Smooth muscle cell of the brain vasculature (primary cell): Measurements from ENCODE around the gene EXOC5.
"Not testable (repeated sequence)": the region's sequence is repeated elsewhere in the genome, so short reads cannot be mapped to it uniquely, and the experiment has no call there.

Source experiments
- DNase-seq: peaks from one replicate; pipeline ENCODE4 v3.0.0-alpha.2; 2012; ENCODE audit warnings: low read depth, low spot score

Gene EXOC5

DNA sequence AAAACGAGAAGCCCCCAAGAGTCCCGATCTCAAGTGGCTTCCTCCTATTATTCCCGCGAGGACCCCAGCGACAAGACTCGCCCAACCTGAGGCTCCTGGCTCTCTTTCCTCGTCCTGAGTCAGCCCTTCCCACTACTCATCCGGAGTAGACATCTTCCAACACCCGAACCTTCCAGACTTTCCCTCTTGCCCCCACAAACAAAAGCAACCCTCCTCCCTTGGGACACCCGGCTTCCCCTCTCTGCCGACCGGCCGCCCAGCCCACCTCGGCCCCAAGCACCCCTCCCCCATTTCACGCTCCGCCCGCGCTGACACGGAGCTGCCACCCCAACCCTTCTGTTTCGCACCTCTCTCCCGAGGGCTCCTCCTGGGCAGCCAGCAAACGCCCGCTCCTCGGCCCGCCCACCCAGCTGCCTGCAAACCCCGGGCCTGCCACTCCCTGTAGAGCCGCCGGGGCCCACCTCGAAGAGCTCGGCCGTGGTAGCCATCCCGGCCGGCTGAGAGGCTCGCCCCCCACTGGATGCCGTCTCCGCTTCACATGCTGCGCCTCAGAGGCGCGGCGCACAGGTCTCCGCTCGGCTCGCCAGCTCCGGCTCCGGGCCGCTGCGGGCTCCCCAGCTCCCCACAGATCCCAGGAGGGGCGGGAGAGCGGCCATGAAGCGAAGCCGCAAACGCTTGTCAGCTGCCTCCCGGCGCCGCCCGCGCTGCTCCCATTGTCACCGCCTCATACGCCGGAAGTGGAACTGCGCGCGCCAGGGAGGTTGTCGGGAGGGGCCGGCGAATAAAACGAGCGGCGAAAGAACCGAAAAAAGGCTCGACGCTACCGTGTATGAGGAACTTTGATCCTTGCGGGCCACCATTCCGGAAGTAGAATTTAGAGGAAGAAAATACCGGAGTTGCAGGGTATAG is at the start of gene EXOC5, which contains the start of gene AP5M1:
EXOC5 (minus strand) TSS at position 745 of the 909 bp plus-strand sequence; CDS start at position 488, 257 bp downstream.
AP5M1 (plus strand) TSS at position 811 of the 909 bp plus-strand sequence. CDS start 344 bp downstream, outside the sequence.
- DNase-seq = peak; percentile 76

DNA sequence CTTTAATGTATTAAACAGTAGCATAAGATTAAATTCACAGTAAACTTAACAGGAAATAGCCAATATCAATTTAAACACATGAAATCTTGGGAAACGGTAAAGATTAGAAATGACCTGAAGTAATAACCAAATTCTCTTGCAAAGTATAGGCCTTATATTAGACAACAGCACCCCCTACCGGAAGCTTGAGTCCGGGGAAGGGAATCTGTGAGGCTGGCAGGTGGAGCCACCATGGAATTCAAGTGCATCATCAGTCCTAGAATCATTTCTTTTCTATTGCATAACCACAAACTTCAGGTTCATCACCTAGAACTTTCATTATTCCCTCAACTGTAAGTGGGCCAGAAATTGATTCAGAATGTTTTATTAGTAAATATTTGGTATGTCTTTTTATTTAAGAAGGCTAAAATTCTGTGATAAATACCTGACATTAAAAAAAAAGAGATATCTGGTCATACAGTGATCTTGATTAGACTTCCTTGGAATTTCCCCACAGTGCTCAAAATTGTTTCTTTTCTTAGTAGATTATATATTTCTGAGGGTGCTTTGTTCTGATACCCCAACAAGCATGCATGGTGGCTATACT is 48.6 kb upstream of the EXOC5 start:
- peak; percentile 62 for DNase-seq

DNA sequence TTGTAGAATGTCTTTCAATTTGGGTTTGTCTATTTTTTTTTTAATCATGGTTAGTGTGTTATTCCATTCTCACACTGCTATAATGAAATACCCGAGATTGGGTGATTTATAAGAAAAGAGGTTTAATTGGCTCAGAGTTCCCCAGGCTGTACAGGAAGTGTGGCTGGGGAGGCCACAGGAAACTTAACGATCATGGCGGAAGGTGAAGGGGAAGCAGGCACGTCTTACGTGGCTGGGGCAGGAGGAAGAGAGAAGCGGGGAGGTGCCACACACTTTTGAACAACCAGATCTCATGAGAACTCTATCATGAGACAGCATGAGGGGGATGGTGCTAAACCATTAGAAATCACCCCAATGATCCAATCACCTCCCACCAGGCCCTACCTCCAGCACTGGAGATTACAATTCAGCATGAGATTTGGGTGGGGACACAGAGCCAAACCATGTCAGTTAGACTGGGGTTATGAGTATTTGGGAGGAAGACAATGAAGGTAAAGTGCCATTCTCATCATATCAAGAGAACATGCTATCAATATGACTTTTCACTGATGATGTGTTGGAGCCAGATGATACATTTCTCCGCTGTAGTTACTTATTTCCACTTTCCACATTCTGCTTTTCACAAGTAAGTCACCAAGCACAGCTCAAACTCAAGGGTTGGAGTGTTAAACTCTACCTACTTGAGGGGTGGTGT is 45.8 kb upstream of the EXOC5 start:
- DNase-seq = no peak

DNA sequence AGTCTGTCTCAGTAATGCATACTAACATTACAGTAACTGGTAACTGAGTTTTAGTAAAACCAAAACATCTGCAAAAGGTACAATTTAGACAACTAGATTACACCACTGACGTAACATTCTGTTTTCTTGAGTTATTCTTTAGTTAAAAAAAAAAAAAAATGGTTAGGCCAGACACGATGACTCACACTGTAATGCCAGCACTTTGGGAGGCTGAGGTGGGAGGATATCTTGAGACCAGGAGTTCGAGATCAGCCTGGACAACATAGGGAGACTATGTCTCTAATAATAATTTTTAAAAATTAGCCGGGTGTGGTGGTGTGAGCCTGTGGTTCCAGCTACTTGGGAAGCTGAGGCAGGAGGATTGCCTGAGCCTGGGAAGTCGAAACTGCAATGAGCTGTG is 34.2 kb upstream of the EXOC5 start:
- DNase-seq = no peak

DNA sequence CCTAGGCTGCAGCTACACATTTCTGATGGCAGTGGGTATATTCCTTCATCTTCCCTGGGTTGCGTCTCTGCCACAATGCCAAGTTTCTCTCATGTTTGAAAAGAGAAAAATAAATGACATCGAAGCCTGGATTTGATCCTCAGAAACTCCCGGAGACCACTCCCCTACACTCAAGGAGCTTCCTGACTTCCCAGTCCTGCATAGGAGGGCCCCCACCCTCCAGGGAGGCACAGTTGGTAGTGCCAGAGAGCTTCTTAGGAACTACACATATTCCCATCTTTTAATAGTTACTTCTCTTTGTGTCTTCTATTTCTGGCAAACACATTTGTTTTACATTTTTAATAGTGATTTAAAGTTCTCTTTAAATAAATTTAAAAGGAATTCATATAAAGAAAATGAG is 30.8 kb upstream of the EXOC5 start:
- DNase-seq = no peak

DNA sequence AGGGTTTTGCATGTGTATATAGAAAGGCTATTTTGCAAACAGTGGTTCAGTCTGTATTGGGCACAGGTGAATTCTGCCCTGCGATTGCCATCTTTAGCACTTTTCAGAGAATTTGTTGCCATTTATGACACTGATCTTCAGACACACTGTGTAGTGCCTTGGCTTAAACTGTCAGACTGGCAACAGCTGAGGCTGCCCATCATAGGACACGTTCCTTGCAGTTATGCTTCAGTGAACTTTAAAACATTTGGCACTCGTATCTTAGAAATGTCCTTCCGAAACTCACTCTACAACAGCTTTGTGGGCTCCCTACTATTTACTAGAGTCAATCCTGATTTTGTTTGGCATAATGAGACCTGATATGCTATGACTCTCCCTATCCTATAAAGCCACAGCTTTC is 29.1 kb upstream of the EXOC5 start:
- no peak for DNase-seq

DNA sequence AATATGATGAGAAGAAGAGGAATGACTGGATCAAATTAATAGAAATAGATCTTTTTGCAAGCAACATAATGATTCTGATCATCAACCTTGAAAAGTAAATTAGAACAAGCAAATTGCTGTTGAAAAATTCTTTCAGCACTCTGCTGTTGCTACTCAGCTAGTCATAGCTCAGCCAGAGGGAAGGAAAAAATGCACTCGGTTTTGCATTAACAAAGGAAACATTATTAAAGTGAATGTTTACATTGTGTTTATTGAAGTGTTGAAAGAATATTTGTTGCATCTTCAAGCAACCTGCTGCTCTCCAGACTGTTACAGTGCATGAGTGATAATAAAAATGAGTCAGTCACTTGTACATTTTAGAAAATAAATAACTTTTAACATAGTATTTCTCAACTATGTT is 26.5 kb upstream of the EXOC5 start:
- no peak for DNase-seq

- DNase-seq = no peak
Observed at GRCh38 chr14:57293866-57294837, 25.4 kb upstream of the EXOC5 start.

- DNase-seq = no peak
Observed at GRCh38 chr14:57291692-57292647, 23.3 kb upstream of the EXOC5 start.

- DNase-seq = no peak
Observed at GRCh38 chr14:57290751-57291150, 22.0 kb upstream of the EXOC5 start.

- no peak for DNase-seq
Observed at GRCh38 chr14:57287745-57288144, 19.0 kb upstream of the EXOC5 start.

DNA sequence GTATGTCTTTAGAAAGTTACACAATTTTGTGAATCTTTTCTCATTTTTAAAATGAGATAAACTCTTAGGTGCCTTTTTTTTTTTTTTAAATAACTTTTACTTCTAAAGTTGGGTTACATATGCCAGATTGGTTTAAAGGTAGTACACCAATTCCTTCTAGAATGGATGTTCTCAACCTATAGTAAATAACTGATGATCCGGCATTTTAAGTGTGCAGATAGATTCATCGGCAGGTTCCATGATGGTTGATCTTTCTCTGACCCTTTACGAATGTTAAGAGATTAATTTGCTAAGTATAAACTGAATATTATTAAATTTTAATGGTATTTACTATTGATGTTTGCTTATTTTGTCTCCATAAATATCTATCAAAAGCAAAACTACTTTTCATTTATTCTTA is 8.4 kb upstream of the EXOC5 start:
- DNase-seq = no peak

- DNase-seq = no peak
Observed at GRCh38 chr14:57275023-57275664, 6.4 kb upstream of the EXOC5 start.

DNA sequence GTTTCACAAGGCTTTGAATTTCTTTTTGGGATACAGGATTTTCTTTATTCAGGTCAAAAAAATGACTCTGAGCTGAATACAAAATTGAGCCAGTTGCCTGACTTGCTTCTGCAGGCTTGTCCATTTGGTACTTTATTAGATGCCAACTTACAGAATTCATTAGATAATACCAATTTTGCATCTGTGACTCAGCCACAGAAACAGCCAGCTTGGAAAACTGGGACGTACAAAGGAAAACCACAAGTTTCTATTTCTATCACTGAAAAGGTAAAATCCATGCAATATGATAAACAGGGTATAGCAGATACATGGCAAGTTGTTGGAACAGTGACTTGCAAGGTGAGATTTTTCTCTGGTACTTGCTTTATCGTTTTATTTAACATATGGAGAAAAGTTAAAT is 5.8 kb upstream of the EXOC5 start:
- DNase-seq = no peak

- DNase-seq = no peak
Observed at GRCh38 chr14:57273236-57273635, 4.5 kb upstream of the EXOC5 start.

DNA sequence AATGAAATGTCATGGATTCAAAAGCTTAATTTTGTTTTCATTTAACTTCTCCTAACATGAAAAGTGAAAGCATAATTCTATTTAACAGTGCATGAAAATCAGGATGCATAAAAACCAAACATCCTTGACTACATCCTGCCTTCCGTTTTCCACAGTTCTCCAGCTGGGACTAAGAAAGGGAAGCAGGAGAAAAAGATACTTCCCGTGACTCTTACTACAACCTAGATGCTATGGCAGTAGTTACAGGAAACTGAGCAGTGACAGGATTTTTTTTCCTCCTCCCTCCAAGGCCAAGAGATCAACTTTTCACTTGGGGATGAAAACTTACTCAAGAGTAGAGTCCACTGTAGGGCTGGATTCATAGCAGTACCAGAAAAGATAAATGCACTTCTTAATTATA is 2.6 kb downstream of the EXOC5 start:
- no peak for DNase-seq

DNA sequence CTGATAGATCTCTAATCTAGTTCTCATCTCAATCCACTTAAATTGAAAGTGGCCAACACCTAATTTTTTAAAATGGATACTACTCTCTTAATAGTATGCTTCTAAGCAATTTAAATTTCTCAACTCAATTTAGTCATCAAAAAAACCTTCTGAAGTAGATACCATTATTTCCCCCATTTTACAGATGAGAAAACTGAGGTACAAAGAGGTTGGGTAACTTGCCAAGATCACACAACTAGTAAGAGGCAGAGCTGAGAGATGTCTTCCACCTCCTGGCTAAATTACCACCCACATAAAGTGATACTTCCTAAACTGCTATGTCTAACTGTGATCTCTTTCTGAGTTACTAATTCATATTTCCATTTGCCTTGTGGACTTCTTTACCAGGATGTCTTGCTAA is 6.6 kb downstream of the EXOC5 start:
- no peak for DNase-seq

DNA sequence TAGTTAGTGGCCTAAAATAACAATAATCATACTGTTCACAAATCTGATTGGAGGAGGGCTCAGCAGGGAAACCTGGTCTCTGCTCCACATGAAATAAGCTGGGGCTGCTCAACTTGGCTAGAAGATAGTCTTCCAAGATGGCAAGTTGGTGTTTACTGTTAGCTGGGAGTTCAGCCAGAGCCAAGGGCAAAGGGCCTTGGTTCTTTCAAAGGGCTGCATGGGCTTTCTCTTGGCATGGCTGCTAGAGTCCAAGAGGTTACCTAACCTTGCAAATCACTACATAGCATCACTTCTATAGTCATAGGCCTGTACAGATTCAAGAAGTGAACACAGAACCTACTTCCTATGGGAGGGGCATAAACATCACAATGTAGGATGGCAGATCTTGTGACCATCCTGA is 7.1 kb downstream of the EXOC5 start:
- DNase-seq = no peak

DNA sequence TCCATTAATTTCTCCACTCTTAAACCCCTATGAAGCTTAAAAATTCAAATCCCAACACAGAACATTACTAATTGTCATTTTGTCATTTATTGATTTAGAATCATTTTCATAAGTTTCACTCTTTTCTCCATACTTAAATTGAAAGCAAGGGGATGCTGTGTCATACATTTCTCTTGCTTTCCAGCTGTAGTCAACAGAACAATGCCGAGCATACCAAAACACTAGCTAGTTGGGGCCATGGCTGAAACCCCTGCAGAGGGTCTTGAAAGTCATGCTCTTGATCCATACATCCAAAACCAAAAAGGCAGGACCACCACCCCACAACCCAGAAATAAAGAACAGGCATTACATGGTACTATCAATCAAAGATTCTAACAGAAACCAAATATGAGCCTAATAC is 9.0 kb downstream of the EXOC5 start:
- DNase-seq = no peak

DNA sequence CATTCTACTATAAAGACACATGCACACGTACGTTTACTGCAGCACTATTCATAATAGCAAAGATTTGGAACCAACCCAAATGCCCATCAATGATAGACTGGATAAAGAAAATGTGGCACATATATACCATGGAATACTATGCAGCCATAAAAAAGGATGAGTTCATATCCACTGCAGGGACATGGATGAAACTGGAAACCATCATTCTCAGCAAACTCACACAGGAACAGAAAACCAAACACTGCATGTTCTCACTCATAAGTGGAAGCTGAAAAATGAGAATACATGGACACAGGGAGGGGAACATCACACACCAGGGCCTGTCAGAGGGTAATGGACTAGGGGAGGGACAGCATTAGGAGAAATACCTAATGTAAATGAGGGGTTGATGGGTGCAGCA is 10.5 kb downstream of the EXOC5 start:
- not testable (repeated sequence) for DNase-seq
